C1 segment of cervical spinal cord (tissue), 14 donors: Measurements from ENCODE around the gene KIF5A.
"Not testable (repeated sequence)": the region's sequence is repeated elsewhere in the genome, so short reads cannot be mapped to it uniquely, and the experiment has no call there.

Source experiments
- DNase-seq, 14 donors: peaks; one replicate each; lab custom pipeline; 2025; lab: John Stamatoyannopoulos, UW

Gene KIF5A

GRCh38 chr12:57549909-57550640 is at the start of gene KIF5A:
KIF5A (plus strand) TSS chr12:57550044; CDS start chr12:57550272, 228 bp downstream.
- DNase-seq: peak in 10 of 14 donors; percentile 3 to 71 (median 39)

GRCh38 chr12:57500213-57500612 is 49.6 kb upstream of the KIF5A start:
- no peak for DNase-seq

GRCh38 chr12:57502311-57502969 is 47.4 kb upstream of the KIF5A start:
- DNase-seq: not testable (repeated sequence)

- DNase-seq: not testable (repeated sequence)
Observed at GRCh38 chr12:57506541-57506940, 43.3 kb upstream of the KIF5A start.

GRCh38 chr12:57507796-57508195 is 42.0 kb upstream of the KIF5A start:
- DNase-seq: not testable (repeated sequence)

GRCh38 chr12:57511161-57511560 is 38.7 kb upstream of the KIF5A start:
- DNase-seq: no peak

GRCh38 chr12:57511588-57512325 is 38.1 kb upstream of the KIF5A start:
- no peak for DNase-seq

- no peak for DNase-seq
Observed at GRCh38 chr12:57512665-57513064, 37.2 kb upstream of the KIF5A start.

GRCh38 chr12:57513266-57513665 is 36.6 kb upstream of the KIF5A start:
- DNase-seq: no peak

- DNase-seq: not testable (repeated sequence)
Observed at GRCh38 chr12:57513677-57514076, 36.2 kb upstream of the KIF5A start.

GRCh38 chr12:57514246-57514645 is 35.6 kb upstream of the KIF5A start:
- DNase-seq: not testable (repeated sequence)

- DNase-seq: no peak
Observed at GRCh38 chr12:57514720-57515407, 35.0 kb upstream of the KIF5A start.

GRCh38 chr12:57515408-57515933 is 34.4 kb upstream of the KIF5A start:
- DNase-seq: no peak

- no peak for DNase-seq
Observed at GRCh38 chr12:57515934-57516541, 33.8 kb upstream of the KIF5A start.

- DNase-seq: no peak
Observed at GRCh38 chr12:57516617-57517153, 33.2 kb upstream of the KIF5A start.

GRCh38 chr12:57517187-57517586 is 32.7 kb upstream of the KIF5A start:
- DNase-seq: no peak

GRCh38 chr12:57517718-57518117 is 32.1 kb upstream of the KIF5A start:
- not testable (repeated sequence) for DNase-seq

- DNase-seq: peak in 1 of 14 donors; percentile 31
Observed at GRCh38 chr12:57518176-57518919, 31.5 kb upstream of the KIF5A start.

- DNase-seq: no peak
Observed at GRCh38 chr12:57518920-57519795, 30.7 kb upstream of the KIF5A start.
